SK-N-SH treated with all-trans-retinoic acid at 6 μM for 48 hours (cell line): ENCODE measurements around the gene AHRR.
"Not testable (repeated sequence)": the region's sequence is repeated elsewhere in the genome, so short reads cannot be mapped to it uniquely, and the experiment has no call there.

Experiments used
- ATAC-seq: fragments of 200-7000 bp; cut with Tn5 transposase; 3 replicates; pipeline ENCODE4 v1.9.1; 2020; ENCODE audit warnings: mild to moderate bottlenecking, moderate library complexity
- BACH2 ChIP-seq: fragments of 250-450 bp; sonication (Bioruptor Pico); IDR thresholded peaks from 2 replicates; pipeline ENCODE4 v1.9.0; 2021; ENCODE audit warnings: mild to moderate bottlenecking, borderline replicate concordance
- CSDC2 ChIP-seq: fragments of 250-450 bp; sonication (Bioruptor Pico); IDR thresholded peaks from 2 replicates; pipeline ENCODE4 v1.5.0; 2020; ENCODE audit warnings: mild to moderate bottlenecking, moderate library complexity
- CSRNP3 ChIP-seq: fragments of 250-450 bp; sonication (Bioruptor Pico); IDR thresholded peaks from 2 replicates; pipeline ENCODE4 v1.5.1; 2021; ENCODE audit warnings: mild to moderate bottlenecking, moderate library complexity
- ESRRG ChIP-seq: fragments of 250-450 bp; sonication (Bioruptor Pico); IDR thresholded peaks from 2 replicates; pipeline ENCODE4 v1.6.1; 2021; ENCODE audit warnings: mild to moderate bottlenecking
- GLIS3 ChIP-seq: fragments of 250-450 bp; sonication (Bioruptor Pico); IDR thresholded peaks from 2 replicates; pipeline ENCODE4 v1.5.0; 2020; ENCODE audit warnings: mild to moderate bottlenecking, moderate library complexity
- ISL1 ChIP-seq: fragments of 250-450 bp; sonication (Bioruptor Pico); IDR thresholded peaks from 2 replicates; pipeline ENCODE4 v2.1.2; 2022; ENCODE audit warnings: mild to moderate bottlenecking, moderate library complexity
- OSR1 ChIP-seq: fragments of 250-450 bp; sonication (Bioruptor Pico); IDR thresholded peaks from 2 replicates; pipeline ENCODE4 v1.8.0; 2022; ENCODE audit warnings: moderate library complexity, mild to moderate bottlenecking, inconsistent platforms
- PATZ1 ChIP-seq: fragments of 250-450 bp; sonication (Bioruptor Pico); IDR thresholded peaks from 2 replicates; pipeline ENCODE4 v1.8.0; 2020; ENCODE audit warnings: mild to moderate bottlenecking, moderate library complexity, borderline replicate concordance
- PPARA ChIP-seq: fragments of 250-450 bp; sonication (Bioruptor Pico); IDR thresholded peaks from 2 replicates; pipeline ENCODE4 v1.5.0; 2020; ENCODE audit warnings: mild to moderate bottlenecking, borderline replicate concordance
- RARB ChIP-seq: fragments of 250-450 bp; sonication (Bioruptor Pico); IDR thresholded peaks from 2 replicates; pipeline ENCODE4 v1.8.0; 2021; ENCODE audit warnings: mild to moderate bottlenecking, moderate library complexity
- SNAI2 ChIP-seq: fragments of 250-450 bp; sonication (Bioruptor Pico); IDR thresholded peaks from 2 replicates; pipeline ENCODE4 v1.5.0; 2020; ENCODE audit warnings: mild to moderate bottlenecking, moderate library complexity
- TCF4 ChIP-seq: fragments of 250-450 bp; sonication (Bioruptor Pico); IDR thresholded peaks from 2 replicates; pipeline ENCODE4 v1.8.0; 2021; ENCODE audit warnings: mild to moderate bottlenecking, moderate library complexity, borderline replicate concordance
- TOX ChIP-seq: fragments of 250-450 bp; sonication (Bioruptor Pico); IDR thresholded peaks from 2 replicates; pipeline ENCODE4 v1.8.0; 2021; ENCODE audit warnings: mild to moderate bottlenecking, moderate library complexity, borderline replicate concordance
- ZC3H10 ChIP-seq: fragments of 250-450 bp; sonication (Bioruptor Pico); IDR thresholded peaks from 2 replicates; pipeline ENCODE4 v1.5.1; 2021; ENCODE audit warnings: mild to moderate bottlenecking, moderate library complexity
- ZFP3 ChIP-seq: fragments of 250-450 bp; sonication (Bioruptor Pico); IDR thresholded peaks from 2 replicates; pipeline ENCODE4 v1.5.0; 2020; ENCODE audit warnings: mild to moderate bottlenecking, moderate library complexity
- ZFP30 ChIP-seq: fragments of 450-650 bp; formaldehyde crosslinking; IDR thresholded peaks from 2 replicates; pipeline ENCODE4 v1.5.0; 2022; ENCODE audit warnings: mild to moderate bottlenecking, moderate library complexity
- ZNF565 ChIP-seq: fragments of 450-650 bp; formaldehyde crosslinking; conservative IDR thresholded peaks from 2 replicates; pipeline ENCODE4 v1.5.0; 2020; ENCODE audit warnings: low read depth, mild to moderate bottlenecking, moderate library complexity
- ZNF70 ChIP-seq: fragments of 450-650 bp; formaldehyde crosslinking; IDR thresholded peaks from 2 replicates; pipeline ENCODE4 v1.5.0; 2020; ENCODE audit warnings: mild to moderate bottlenecking, moderate library complexity
- ZNF8 ChIP-seq: fragments of 450-650 bp; formaldehyde crosslinking; IDR thresholded peaks from 2 replicates; pipeline ENCODE4 v1.5.0; 2020; ENCODE audit warnings: mild to moderate bottlenecking, moderate library complexity
- TF ChIP-seq, protein P1 (sequence below): fragments of 250-450 bp; sonication (Bioruptor Pico); IDR thresholded peaks from 2 replicates; pipeline ENCODE4 v1.8.0; 2021; ENCODE audit warnings: low read depth, mild to moderate bottlenecking, moderate library complexity, borderline replicate concordance
- TF ChIP-seq, protein P2 (sequence below): fragments of 250-450 bp; sonication (Bioruptor Pico); IDR thresholded peaks from 2 replicates; pipeline ENCODE4 v1.5.0; 2020; ENCODE audit warnings: mild to moderate bottlenecking, moderate library complexity

The AHRR gene

DNA sequence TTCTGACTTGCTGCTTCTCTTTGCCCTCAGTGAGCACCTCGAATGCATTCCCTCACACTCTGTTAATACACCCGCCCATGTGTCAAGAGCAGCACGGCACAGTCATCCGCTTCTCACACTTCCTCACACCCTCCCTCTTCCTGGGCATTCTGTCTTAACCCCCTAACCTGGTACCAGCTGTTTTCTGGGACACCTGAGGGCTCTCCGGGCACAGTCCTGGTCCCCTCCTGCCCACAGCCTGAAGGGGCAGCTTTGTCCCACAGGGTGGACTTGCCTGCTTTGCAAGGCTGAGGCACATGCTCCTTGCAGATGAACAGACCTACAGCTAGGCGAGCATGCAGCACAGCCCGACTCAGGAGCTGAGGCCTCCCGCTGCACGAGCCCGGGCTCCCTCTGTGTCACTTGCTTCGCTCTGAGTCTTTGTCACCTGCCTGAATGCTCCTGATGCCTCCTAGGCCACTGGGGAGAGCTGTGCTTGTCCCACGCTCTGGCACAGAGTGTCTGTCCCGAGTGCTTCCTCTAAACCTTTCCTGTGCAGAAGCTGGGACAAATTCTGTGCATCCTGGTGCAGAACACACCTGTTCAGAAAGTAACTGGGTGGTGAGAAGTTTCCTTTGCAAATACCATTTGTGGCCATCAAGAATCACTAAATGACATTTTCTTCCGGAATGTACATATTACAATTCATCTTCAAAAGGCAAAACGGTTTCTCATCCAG, 47.8 kb downstream of the AHRR start:
- ATAC-seq: no peak
- TF ChIP-seq RARB (no peak), GLIS3 (CRISPR knock-in tag) (no peak), OSR1 (CRISPR knock-in tag) (no peak), TOX (no peak), SNAI2 (CRISPR knock-in tag) (no peak), ZNF565 (CRISPR knock-in tag) (no peak), ZNF8 (CRISPR knock-in tag) (no peak), TCF4 (CRISPR knock-in tag) (no peak)

- ATAC-seq: not testable (repeated sequence)
Measured at GRCh38 chr5:369869-370236, 48.3 kb downstream of the AHRR start.

DNA sequence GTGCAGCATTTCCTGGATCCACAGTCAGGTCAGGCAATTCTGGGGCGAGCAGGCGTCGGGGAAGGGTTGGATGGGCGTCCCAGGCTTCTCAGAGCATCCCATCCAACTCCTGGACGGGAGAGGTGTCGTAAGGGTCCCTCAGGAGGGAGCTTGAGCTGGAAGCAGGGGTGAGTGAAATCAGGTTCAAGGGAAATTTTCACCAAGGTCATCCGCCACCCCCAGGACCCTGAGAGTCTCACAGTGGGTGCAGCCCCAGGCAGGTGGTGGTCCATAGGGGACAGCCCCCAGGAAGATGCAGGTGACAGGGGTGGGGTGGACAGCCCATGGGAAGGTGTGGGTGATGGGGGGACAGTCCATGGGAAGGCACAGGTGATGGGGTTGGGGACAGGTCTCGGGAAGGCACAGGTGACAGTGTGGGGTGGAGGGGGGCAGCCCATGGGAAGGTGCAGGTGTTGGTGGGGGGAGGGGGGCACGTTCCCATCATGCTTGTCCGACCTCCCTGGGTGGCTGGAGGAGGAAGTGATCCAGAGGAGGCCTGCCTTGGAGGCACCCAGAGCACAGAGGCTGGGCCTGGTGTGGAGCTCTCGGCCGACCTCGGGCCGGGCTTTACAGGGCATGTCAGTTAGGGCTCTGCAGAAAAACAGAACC, 48.9 kb downstream of the AHRR start:
- TF ChIP-seq, protein P1, sequence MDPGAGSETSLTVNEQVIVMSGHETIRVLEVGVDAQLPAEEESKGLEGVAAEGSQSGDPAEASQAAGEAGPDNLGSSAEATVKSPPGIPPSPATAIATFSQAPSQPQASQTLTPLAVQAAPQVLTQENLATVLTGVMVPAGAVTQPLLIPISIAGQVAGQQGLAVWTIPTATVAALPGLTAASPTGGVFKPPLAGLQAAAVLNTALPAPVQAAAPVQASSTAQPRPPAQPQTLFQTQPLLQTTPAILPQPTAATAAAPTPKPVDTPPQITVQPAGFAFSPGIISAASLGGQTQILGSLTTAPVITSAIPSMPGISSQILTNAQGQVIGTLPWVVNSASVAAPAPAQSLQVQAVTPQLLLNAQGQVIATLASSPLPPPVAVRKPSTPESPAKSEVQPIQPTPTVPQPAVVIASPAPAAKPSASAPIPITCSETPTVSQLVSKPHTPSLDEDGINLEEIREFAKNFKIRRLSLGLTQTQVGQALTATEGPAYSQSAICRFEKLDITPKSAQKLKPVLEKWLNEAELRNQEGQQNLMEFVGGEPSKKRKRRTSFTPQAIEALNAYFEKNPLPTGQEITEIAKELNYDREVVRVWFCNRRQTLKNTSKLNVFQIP: no peak
- no peak for TF ChIP-seq BACH2
- TF ChIP-seq ZFP30 (CRISPR knock-in tag): no peak
- no peak for ATAC-seq

GRCh38 chr5:370959-371810, 49.7 kb downstream of the AHRR start:
- no peak for ATAC-seq
- no peak for TF ChIP-seq GLIS3 (CRISPR knock-in tag)
- TF ChIP-seq ISL1 (CRISPR knock-in tag): no peak
- TF ChIP-seq SNAI2 (CRISPR knock-in tag): no peak
- no peak for TF ChIP-seq ZFP3 (CRISPR knock-in tag)
- TF ChIP-seq TCF4 (CRISPR knock-in tag): no peak

DNA sequence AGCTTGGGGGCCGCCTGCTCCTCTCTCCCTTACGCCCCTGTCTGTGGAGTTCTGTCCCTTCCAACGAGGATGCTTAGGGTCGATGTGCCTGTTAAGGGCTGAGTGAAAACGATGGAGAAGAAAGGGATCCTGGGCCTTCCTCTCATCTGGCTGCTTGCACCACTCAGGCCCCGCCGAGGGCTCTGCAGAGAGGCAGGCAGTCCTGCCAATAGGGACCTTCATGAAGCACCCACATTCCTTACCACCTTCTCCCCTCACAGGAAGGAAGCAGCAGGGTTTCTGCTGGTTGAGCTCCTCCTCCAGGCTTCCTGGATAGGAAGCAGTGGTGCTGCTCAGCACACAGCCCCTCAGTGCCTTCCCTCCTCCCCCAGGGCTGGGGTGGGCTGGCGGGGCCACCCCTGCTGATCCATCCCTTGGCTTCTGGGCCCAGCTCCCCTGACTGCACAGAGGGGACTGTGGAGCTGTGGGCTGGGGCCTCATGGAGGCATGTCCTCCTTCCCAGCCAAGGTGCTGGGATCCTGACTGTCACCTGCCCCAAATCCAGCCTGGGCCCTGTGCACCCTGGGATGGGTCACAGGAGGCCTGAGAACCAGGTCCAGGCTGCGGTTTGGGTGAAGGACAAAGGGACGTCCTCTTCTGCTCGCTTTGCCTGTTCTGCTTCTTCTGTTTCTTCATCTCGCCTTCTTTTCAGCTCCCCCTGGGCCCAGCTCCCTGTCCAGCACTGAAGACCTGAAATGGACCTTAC, 50.5 kb downstream of the AHRR start:
- TF ChIP-seq ZFP30 (CRISPR knock-in tag): no peak
- TF ChIP-seq ESRRG (CRISPR knock-in tag): no peak
- no peak for TF ChIP-seq BACH2
- TF ChIP-seq TCF4 (CRISPR knock-in tag): no peak
- TF ChIP-seq CSRNP3: no peak
- TF ChIP-seq PPARA (CRISPR knock-in tag): no peak
- no peak for TF ChIP-seq ZNF70 (CRISPR knock-in tag)
- ATAC-seq: no peak

DNA sequence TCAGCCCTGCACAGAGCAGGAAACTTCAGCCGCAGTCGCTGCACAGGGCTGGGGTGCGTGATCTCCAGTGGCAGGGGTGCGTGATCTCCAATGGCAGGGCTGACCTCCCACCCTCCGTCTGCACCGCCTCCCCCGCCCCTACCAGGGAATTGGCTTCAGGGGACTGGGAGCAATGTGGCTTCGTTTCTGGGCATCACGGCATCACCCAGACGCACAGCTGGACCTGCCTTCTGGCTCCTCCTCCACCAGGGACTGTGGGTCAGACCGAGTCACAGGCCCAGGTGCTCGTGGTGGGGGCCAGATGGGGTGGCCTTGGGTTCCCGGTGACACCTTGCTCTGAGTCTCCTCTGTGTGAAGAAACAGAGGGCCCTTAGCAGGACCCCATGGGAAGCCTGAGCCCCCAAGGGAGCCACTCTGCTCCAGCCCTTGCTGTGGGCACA, 51.1 kb downstream of the AHRR start:
- ATAC-seq: no peak
- TF ChIP-seq, protein P1: no peak
- TF ChIP-seq ZNF70 (CRISPR knock-in tag) (no peak), ZC3H10 (CRISPR knock-in tag) (no peak), ZNF8 (CRISPR knock-in tag) (no peak), PPARA (CRISPR knock-in tag) (no peak), CSDC2 (no peak), SNAI2 (CRISPR knock-in tag) (no peak), ISL1 (CRISPR knock-in tag) (no peak), PATZ1 (no peak), OSR1 (CRISPR knock-in tag) (no peak)
- TF ChIP-seq, protein P2, sequence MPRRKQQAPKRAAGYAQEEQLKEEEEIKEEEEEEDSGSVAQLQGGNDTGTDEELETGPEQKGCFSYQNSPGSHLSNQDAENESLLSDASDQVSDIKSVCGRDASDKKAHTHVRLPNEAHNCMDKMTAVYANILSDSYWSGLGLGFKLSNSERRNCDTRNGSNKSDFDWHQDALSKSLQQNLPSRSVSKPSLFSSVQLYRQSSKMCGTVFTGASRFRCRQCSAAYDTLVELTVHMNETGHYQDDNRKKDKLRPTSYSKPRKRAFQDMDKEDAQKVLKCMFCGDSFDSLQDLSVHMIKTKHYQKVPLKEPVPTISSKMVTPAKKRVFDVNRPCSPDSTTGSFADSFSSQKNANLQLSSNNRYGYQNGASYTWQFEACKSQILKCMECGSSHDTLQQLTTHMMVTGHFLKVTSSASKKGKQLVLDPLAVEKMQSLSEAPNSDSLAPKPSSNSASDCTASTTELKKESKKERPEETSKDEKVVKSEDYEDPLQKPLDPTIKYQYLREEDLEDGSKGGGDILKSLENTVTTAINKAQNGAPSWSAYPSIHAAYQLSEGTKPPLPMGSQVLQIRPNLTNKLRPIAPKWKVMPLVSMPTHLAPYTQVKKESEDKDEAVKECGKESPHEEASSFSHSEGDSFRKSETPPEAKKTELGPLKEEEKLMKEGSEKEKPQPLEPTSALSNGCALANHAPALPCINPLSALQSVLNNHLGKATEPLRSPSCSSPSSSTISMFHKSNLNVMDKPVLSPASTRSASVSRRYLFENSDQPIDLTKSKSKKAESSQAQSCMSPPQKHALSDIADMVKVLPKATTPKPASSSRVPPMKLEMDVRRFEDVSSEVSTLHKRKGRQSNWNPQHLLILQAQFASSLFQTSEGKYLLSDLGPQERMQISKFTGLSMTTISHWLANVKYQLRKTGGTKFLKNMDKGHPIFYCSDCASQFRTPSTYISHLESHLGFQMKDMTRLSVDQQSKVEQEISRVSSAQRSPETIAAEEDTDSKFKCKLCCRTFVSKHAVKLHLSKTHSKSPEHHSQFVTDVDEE (CRISPR knock-in tag): no peak
